WTC11 (cell line): ENCODE data around the gene MAPK8IP2. TPM values are rescaled to one million over a fixed set of nuclear protein-coding genes. Genes with fewer than 3 reads are reported as not detected.

Experiments
- ATAC-seq: fragments of 200-7000 bp; cut with Tn5 transposase; 2 replicates; pipeline ENCODE4 v1.10.0; 2021; ENCODE audit warnings: mild to moderate bottlenecking, moderate library complexity
- CTCF ChIA-PET: fragments of 300-600 bp; sonication (Branson Sonifier 250); formaldehyde crosslinking; loops from one replicate; lab custom pipeline; 2021; ENCODE audit warnings: antibody characterized with exemption; lab: Charles Lee
- POLR2A ChIA-PET: fragments of 350-600 bp; sonication (Branson Sonifier 250); formaldehyde crosslinking; loops from one replicate; lab custom pipeline; 2021; ENCODE audit warnings: antibody characterized with exemption; lab: Charles Lee
- DNase-seq: peaks from one replicate; pipeline ENCODE4 v3.0.0; 2021; ENCODE audit warnings: low spot score
- H3K27ac Mint-ChIP-seq: 2 replicates; pipeline ENCODE4 v1.8.0; 2021; ENCODE audit warnings: mixed read lengths
- H3K27me3 Mint-ChIP-seq: 2 replicates; pipeline ENCODE4 v1.8.0; 2021; ENCODE audit warnings: low read depth, mild to moderate bottlenecking, moderate library complexity, mixed read lengths
- H3K36me3 Mint-ChIP-seq: 2 replicates; pipeline ENCODE4 v1.8.0; 2021; ENCODE audit warnings: mixed read lengths
- H3K4me1 Mint-ChIP-seq: 2 replicates; pipeline ENCODE4 v1.8.0; 2022; ENCODE audit warnings: mixed read lengths
- H3K4me3 Mint-ChIP-seq: 2 replicates; pipeline ENCODE4 v1.8.0; 2021; ENCODE audit warnings: mild to moderate bottlenecking, moderate library complexity, mixed read lengths
- H3K9me3 Mint-ChIP-seq: 2 replicates; pipeline ENCODE4 v1.8.0; 2021; ENCODE audit warnings: mixed read lengths
- AR ChIP-seq: fragments of 250-450 bp; sonication (Bioruptor Pico); IDR thresholded peaks from 2 replicates; pipeline ENCODE4 v1.9.0; 2021; ENCODE audit warnings: mild to moderate bottlenecking
- CREB1 ChIP-seq: sonication (generic); formaldehyde crosslinking; IDR thresholded peaks from 2 replicates; pipeline ENCODE4 v1.8.0; 2023; ENCODE audit warnings: mild to moderate bottlenecking, missing genetic modification reagents
- MXD4 ChIP-seq: fragments of 250-450 bp; sonication (Bioruptor Pico); IDR thresholded peaks from 2 replicates; pipeline ENCODE4 v1.8.0; 2021; ENCODE audit warnings: mild to moderate bottlenecking, moderate library complexity, borderline replicate concordance
- TCF7 ChIP-seq: sonication (generic); formaldehyde crosslinking; IDR thresholded peaks from 2 replicates; pipeline ENCODE4 v1.8.0; 2022; ENCODE audit warnings: mild to moderate bottlenecking, low read depth, missing genetic modification reagents, moderate library complexity
- ZNF138 ChIP-seq: sonication (generic); formaldehyde crosslinking; conservative IDR thresholded peaks from 2 replicates; pipeline ENCODE4 v1.8.1; 2022; ENCODE audit warnings: mild to moderate bottlenecking, moderate library complexity, missing genetic modification reagents
- ZNF219 ChIP-seq: sonication (generic); formaldehyde crosslinking; IDR thresholded peaks from 2 replicates; pipeline ENCODE4 v1.8.0; 2023; ENCODE audit warnings: missing genetic modification reagents, mild to moderate bottlenecking, borderline replicate concordance
- total RNA-seq: library from RNA; stranded (reverse); gene quantifications from 3 replicates; pipeline ENCODE4 v1.2.3, GENCODE V29; 2021
- TF ChIP-seq, protein P1 (sequence below): sonication (generic); formaldehyde crosslinking; IDR thresholded peaks from 2 replicates; pipeline ENCODE4 v1.8.1; 2023; ENCODE audit warnings: mild to moderate bottlenecking, missing genetic modification reagents, moderate library complexity
- TF ChIP-seq, protein P2 (sequence below): fragments of 250-450 bp; sonication (Bioruptor Pico); IDR thresholded peaks from 2 replicates; pipeline ENCODE4 v1.8.0; 2021; ENCODE audit warnings: mild to moderate bottlenecking
- TF ChIP-seq, protein P3 (sequence below): sonication (generic); formaldehyde crosslinking; IDR thresholded peaks from 2 replicates; pipeline ENCODE4 v1.8.0; 2023; ENCODE audit warnings: mild to moderate bottlenecking, missing genetic modification reagents
- TF ChIP-seq, protein P4 (sequence below): sonication (generic); formaldehyde crosslinking; IDR thresholded peaks from 2 replicates; pipeline ENCODE4 v1.8.1; 2022; ENCODE audit warnings: mild to moderate bottlenecking, moderate library complexity, missing genetic modification reagents
- TF ChIP-seq, protein P5 (sequence below): sonication (generic); formaldehyde crosslinking; IDR thresholded peaks from 2 replicates; pipeline ENCODE4 v1.8.1; 2023; ENCODE audit warnings: mild to moderate bottlenecking, missing genetic modification reagents, borderline replicate concordance
- TF ChIP-seq, protein P6 (sequence below): sonication (generic); formaldehyde crosslinking; IDR thresholded peaks from 2 replicates; pipeline ENCODE4 v1.8.0; 2022; ENCODE audit warnings: mild to moderate bottlenecking, missing genetic modification reagents
- TF ChIP-seq, protein P7 (sequence below): sonication (generic); formaldehyde crosslinking; IDR thresholded peaks from 2 replicates; pipeline ENCODE4 v1.8.0; 2022; ENCODE audit warnings: missing genetic modification reagents

The MAPK8IP2 gene
- total RNA-seq, 1 experiment from 2014 or later: 4.9 TPM

DNA sequence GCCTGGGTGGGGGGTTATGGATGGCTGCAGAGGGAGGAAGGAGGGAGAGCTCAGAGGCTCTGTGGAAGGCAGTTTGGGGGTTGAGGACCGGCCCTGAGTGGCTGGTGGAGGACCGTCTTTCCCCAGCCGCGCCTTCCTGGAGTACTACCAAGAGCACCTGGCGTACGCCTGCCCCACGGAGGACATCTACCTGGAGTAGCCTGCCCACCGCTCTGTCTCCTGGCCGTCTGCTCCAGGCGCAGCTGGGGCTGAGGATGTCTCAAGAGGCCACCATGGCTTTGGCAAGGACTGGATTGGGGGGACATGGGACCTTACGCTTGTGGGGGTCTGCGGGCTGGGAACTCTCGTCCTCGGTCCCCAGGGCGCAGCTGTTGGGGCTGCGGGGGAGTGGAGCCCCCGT is 10.0 kb downstream of the MAPK8IP2 start:
- TF ChIP-seq, protein P1, sequence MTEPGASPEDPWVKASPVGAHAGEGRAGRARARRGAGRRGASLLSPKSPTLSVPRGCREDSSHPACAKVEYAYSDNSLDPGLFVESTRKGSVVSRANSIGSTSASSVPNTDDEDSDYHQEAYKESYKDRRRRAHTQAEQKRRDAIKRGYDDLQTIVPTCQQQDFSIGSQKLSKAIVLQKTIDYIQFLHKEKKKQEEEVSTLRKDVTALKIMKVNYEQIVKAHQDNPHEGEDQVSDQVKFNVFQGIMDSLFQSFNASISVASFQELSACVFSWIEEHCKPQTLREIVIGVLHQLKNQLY (CRISPR knock-in tag): no peak
- no peak for TF ChIP-seq TCF7 (CRISPR knock-in tag)
- TF ChIP-seq, protein P2, sequence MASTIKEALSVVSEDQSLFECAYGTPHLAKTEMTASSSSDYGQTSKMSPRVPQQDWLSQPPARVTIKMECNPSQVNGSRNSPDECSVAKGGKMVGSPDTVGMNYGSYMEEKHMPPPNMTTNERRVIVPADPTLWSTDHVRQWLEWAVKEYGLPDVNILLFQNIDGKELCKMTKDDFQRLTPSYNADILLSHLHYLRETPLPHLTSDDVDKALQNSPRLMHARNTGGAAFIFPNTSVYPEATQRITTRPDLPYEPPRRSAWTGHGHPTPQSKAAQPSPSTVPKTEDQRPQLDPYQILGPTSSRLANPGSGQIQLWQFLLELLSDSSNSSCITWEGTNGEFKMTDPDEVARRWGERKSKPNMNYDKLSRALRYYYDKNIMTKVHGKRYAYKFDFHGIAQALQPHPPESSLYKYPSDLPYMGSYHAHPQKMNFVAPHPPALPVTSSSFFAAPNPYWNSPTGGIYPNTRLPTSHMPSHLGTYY (CRISPR knock-in tag): no peak
- no peak for TF ChIP-seq MXD4 (CRISPR knock-in tag)
- TF ChIP-seq, protein P3, sequence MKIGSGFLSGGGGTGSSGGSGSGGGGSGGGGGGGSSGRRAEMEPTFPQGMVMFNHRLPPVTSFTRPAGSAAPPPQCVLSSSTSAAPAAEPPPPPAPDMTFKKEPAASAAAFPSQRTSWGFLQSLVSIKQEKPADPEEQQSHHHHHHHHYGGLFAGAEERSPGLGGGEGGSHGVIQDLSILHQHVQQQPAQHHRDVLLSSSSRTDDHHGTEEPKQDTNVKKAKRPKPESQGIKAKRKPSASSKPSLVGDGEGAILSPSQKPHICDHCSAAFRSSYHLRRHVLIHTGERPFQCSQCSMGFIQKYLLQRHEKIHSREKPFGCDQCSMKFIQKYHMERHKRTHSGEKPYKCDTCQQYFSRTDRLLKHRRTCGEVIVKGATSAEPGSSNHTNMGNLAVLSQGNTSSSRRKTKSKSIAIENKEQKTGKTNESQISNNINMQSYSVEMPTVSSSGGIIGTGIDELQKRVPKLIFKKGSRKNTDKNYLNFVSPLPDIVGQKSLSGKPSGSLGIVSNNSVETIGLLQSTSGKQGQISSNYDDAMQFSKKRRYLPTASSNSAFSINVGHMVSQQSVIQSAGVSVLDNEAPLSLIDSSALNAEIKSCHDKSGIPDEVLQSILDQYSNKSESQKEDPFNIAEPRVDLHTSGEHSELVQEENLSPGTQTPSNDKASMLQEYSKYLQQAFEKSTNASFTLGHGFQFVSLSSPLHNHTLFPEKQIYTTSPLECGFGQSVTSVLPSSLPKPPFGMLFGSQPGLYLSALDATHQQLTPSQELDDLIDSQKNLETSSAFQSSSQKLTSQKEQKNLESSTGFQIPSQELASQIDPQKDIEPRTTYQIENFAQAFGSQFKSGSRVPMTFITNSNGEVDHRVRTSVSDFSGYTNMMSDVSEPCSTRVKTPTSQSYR (CRISPR knock-in tag): no peak
- TF ChIP-seq, protein P4, sequence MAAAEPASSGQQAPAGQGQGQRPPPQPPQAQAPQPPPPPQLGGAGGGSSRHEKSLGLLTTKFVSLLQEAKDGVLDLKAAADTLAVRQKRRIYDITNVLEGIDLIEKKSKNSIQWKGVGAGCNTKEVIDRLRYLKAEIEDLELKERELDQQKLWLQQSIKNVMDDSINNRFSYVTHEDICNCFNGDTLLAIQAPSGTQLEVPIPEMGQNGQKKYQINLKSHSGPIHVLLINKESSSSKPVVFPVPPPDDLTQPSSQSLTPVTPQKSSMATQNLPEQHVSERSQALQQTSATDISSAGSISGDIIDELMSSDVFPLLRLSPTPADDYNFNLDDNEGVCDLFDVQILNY (CRISPR knock-in tag): no peak
- TF ChIP-seq, protein P5, sequence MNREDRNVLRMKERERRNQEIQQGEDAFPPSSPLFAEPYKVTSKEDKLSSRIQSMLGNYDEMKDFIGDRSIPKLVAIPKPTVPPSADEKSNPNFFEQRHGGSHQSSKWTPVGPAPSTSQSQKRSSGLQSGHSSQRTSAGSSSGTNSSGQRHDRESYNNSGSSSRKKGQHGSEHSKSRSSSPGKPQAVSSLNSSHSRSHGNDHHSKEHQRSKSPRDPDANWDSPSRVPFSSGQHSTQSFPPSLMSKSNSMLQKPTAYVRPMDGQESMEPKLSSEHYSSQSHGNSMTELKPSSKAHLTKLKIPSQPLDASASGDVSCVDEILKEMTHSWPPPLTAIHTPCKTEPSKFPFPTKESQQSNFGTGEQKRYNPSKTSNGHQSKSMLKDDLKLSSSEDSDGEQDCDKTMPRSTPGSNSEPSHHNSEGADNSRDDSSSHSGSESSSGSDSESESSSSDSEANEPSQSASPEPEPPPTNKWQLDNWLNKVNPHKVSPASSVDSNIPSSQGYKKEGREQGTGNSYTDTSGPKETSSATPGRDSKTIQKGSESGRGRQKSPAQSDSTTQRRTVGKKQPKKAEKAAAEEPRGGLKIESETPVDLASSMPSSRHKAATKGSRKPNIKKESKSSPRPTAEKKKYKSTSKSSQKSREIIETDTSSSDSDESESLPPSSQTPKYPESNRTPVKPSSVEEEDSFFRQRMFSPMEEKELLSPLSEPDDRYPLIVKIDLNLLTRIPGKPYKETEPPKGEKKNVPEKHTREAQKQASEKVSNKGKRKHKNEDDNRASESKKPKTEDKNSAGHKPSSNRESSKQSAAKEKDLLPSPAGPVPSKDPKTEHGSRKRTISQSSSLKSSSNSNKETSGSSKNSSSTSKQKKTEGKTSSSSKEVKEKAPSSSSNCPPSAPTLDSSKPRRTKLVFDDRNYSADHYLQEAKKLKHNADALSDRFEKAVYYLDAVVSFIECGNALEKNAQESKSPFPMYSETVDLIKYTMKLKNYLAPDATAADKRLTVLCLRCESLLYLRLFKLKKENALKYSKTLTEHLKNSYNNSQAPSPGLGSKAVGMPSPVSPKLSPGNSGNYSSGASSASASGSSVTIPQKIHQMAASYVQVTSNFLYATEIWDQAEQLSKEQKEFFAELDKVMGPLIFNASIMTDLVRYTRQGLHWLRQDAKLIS (CRISPR knock-in tag): no peak
- TF ChIP-seq, protein P6, sequence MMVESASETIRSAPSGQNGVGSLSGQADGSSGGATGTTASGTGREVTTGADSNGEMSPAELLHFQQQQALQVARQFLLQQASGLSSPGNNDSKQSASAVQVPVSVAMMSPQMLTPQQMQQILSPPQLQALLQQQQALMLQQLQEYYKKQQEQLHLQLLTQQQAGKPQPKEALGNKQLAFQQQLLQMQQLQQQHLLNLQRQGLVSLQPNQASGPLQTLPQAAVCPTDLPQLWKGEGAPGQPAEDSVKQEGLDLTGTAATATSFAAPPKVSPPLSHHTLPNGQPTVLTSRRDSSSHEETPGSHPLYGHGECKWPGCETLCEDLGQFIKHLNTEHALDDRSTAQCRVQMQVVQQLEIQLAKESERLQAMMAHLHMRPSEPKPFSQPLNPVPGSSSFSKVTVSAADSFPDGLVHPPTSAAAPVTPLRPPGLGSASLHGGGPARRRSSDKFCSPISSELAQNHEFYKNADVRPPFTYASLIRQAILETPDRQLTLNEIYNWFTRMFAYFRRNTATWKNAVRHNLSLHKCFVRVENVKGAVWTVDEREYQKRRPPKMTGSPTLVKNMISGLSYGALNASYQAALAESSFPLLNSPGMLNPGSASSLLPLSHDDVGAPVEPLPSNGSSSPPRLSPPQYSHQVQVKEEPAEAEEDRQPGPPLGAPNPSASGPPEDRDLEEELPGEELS: no peak
- no peak for TF ChIP-seq ZNF138
- TF ChIP-seq, protein P7, sequence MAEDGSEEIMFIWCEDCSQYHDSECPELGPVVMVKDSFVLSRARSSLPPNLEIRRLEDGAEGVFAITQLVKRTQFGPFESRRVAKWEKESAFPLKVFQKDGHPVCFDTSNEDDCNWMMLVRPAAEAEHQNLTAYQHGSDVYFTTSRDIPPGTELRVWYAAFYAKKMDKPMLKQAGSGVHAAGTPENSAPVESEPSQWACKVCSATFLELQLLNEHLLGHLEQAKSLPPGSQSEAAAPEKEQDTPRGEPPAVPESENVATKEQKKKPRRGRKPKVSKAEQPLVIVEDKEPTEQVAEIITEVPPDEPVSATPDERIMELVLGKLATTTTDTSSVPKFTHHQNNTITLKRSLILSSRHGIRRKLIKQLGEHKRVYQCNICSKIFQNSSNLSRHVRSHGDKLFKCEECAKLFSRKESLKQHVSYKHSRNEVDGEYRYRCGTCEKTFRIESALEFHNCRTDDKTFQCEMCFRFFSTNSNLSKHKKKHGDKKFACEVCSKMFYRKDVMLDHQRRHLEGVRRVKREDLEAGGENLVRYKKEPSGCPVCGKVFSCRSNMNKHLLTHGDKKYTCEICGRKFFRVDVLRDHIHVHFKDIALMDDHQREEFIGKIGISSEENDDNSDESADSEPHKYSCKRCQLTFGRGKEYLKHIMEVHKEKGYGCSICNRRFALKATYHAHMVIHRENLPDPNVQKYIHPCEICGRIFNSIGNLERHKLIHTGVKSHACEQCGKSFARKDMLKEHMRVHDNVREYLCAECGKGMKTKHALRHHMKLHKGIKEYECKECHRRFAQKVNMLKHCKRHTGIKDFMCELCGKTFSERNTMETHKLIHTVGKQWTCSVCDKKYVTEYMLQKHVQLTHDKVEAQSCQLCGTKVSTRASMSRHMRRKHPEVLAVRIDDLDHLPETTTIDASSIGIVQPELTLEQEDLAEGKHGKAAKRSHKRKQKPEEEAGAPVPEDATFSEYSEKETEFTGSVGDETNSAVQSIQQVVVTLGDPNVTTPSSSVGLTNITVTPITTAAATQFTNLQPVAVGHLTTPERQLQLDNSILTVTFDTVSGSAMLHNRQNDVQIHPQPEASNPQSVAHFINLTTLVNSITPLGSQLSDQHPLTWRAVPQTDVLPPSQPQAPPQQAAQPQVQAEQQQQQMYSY: no peak
- TF ChIP-seq AR: no peak
- no peak for TF ChIP-seq CREB1 (CRISPR knock-in tag)
- no peak for TF ChIP-seq ZNF219
- ATAC-seq (no peak), DNase-seq (no peak)
- CTCF ChIA-PET: interaction anchor here (1.5 kb wide), 1 partner anchor 10 kb away, joined by 7 read pairs; no protein-coding TSS in a partner anchor
- no peak overlapping the region for H3K4me3 Mint-ChIP-seq
- no peaks in the 10 kb centered on the region for H3K36me3 Mint-ChIP-seq
- H3K4me1 Mint-ChIP-seq: peaks cover 14% of the 10 kb centered on the region
- no peaks in the 10 kb centered on the region for H3K9me3 Mint-ChIP-seq
- peaks cover 20% of the 10 kb centered on the region for H3K27me3 Mint-ChIP-seq
- POLR2A ChIA-PET: interaction anchor here (0.9 kb wide), 1 partner anchor 85 kb away, joined by 3 read pairs; no protein-coding TSS in a partner anchor
- H3K27ac Mint-ChIP-seq: no peak overlapping the region
